ENCODE measurements around the gene ADARB2. TPM values are rescaled to one million over a fixed set of nuclear protein-coding genes. Genes with fewer than 3 reads are reported as not detected.

Gene ADARB2
- total RNA-seq, 4 donors from 2014 or later: 2.0 to 9.9 (median 5.1) TPM

GRCh38 chr10:1270490-1270889, 466.8 kb downstream of the ADARB2 start:
- Histone ChIP-seq H3K36me3 (no peaks in the 10 kb centered on the region), H3K9me3 (no peaks in the 10 kb centered on the region), H3K27me3 (no peaks in the 10 kb centered on the region), H3K27ac (no peak overlapping the region), H3K4me1 (no peaks in the 10 kb centered on the region), H3K4me3 (no peak overlapping the region)
- TF ChIP-seq CTCF (IDR thresholded peaks at IDR 0.05): no peak
- no peak for TF ChIP-seq POLR2A (IDR thresholded peaks at IDR 0.05)
- no peak for DNase-seq

- H3K27ac ChIP-seq: no peak overlapping the region
- H3K36me3 ChIP-seq: no peaks in the 10 kb centered on the region
- TF ChIP-seq POLR2A (IDR thresholded peaks at IDR 0.05): no peak
- no peak for TF ChIP-seq CTCF (IDR thresholded peaks at IDR 0.05)
- no peak for DNase-seq
- no peaks in the 10 kb centered on the region for H3K4me1 ChIP-seq
- H3K27me3 ChIP-seq: no peaks in the 10 kb centered on the region
- H3K9me3 ChIP-seq: no peaks in the 10 kb centered on the region
- no peak overlapping the region for H3K4me3 ChIP-seq
Measured at GRCh38 chr10:1268831-1269230, 468.5 kb downstream of the ADARB2 start.

- Histone ChIP-seq H3K36me3 (no peaks in the 10 kb centered on the region), H3K27me3 (no peaks in the 10 kb centered on the region), H3K9me3 (no peaks in the 10 kb centered on the region), H3K4me3 (no peak overlapping the region), H3K27ac (no peak overlapping the region), H3K4me1 (no peaks in the 10 kb centered on the region)
- no peak for DNase-seq
- TF ChIP-seq CTCF (IDR thresholded peaks at IDR 0.05): no peak
- TF ChIP-seq POLR2A (IDR thresholded peaks at IDR 0.05): no peak
Measured at GRCh38 chr10:1267568-1267967, 469.8 kb downstream of the ADARB2 start.

- no peak overlapping the region for H3K4me3 ChIP-seq
- no peak for DNase-seq
- TF ChIP-seq CTCF (IDR thresholded peaks at IDR 0.05): no peak
- no peak overlapping the region for H3K27ac ChIP-seq
- H3K27me3 ChIP-seq: no peaks in the 10 kb centered on the region
- no peaks in the 10 kb centered on the region for H3K4me1 ChIP-seq
- H3K36me3 ChIP-seq: no peaks in the 10 kb centered on the region
- no peaks in the 10 kb centered on the region for H3K9me3 ChIP-seq
Measured at GRCh38 chr10:1267148-1267547, 470.2 kb downstream of the ADARB2 start.

GRCh38 chr10:1266033-1266802, 471.1 kb downstream of the ADARB2 start:
- no peak overlapping the region for H3K4me3 ChIP-seq
- no peaks in the 10 kb centered on the region for H3K9me3 ChIP-seq
- H3K4me1 ChIP-seq: no peaks in the 10 kb centered on the region
- no peaks in the 10 kb centered on the region for H3K27me3 ChIP-seq
- no peaks in the 10 kb centered on the region for H3K36me3 ChIP-seq
- DNase-seq: no peak
- H3K27ac ChIP-seq: no peak overlapping the region
- TF ChIP-seq CTCF (IDR thresholded peaks at IDR 0.05) (no peak), POLR2A (IDR thresholded peaks at IDR 0.05) (no peak)

All from Peyer's patch (tissue), 4 donors.